RKO (cell line): Measurements from ENCODE around the gene DCAF12.
"Not testable (repeated sequence)": the region's sequence is repeated elsewhere in the genome, so short reads cannot be mapped to it uniquely, and the experiment has no call there.

Experiments used
- DNase-seq: peaks from one replicate; pipeline ENCODE4 v3.0.0-alpha.2; 2016; ENCODE audit warnings: low spot score

Gene DCAF12

GRCh38 chr9:34126207-34127034 lies at the start of gene DCAF12:
Gene DCAF12 (minus strand): TSS chr9:34126698. CDS start chr9:34126431, 267 bp downstream.
- peak; percentile 92 for DNase-seq

DNA sequence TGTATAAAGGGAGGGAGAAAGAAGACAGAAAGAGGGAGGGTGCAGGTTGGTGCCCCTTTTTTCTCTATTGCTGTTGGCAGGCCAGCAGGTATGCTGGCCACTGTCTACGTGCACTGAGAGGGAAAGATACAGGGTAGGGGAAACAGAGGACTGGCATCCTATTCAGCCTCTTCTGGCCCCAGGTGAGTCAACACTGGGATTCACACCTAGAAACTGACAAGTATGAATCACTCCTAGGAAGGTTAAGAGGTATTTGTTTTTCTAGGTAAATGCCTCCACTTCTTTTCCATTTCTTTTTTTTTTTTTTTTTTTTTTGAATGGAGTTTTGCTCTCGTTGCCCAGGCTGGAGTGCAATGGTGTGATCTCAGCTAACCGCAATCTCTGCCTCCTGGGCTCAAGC lies 49.6 kb upstream of the DCAF12 start:
- DNase-seq: no peak

DNA sequence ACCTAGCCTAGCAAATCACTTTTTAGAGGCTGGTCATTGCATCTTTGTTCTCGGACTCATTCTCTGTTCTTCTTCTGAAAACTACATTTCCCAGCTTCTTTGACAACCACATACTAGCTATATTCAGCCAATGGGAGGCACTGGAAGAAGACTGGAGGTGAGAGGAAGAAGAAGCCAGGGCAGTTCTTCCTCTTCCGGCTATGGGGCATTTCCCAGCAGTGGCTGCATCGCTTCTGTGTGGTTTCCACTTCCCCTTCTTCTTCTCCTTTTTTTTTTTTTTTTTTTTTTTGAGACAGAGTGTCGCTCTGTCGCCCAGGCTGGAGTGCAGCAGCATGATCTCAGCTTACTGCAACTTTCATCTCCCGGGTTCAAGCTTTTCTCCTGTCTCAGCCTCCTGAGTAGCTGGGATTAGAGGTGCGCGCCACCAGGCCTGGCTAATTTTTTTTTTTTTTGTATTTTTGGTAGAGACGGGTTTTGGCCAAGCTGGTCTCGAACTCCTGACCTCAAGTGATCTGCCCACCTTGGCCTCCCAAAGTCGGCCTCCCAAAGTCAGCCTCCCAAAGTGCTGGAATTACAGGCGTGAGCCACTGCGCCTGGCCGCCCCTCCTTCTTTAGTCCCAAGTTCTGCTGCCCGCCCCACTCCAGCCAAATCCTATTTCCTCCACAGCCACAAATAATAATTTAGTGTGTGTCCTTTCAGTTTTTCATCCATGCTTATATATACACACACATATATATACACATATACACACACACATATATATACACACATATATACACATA lies 45.4 kb upstream of the DCAF12 start:
- DNase-seq: no peak

DNA sequence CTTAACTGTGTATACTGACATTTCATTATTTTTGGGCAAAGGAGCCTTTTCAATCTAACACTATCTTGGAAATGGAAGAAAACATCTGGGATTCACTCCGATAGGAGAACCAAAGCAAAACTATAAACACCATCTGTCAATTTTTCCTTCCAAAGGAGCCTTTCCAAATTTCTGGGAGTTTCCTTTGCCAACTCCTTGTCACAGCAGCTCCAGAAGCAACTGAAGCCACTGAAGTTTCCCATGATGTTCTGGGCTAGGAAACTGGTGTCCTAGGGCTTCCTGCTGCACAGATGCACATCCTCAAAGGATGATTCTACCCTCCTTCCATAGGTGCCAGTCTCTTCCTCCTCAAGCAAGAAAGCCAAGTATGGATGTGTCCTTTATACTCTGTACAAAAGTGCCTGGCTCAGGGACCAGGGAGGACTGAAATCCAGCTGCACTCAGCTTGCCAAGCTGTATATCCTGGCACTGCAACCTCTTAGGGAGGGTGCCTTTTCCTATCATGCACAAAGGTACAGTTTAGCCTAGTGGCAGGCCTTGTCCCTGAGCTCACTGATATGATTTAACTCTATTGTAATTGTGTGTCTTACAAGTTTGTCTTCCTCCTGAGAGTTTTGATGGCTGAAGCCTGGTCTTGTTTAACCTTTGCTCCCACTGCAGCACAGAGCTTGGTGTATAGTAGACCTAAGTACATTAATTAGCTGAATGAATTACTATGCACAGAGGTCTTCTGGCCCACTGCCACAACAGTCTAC lies 43.9 kb upstream of the DCAF12 start:
- DNase-seq: no peak

DNA sequence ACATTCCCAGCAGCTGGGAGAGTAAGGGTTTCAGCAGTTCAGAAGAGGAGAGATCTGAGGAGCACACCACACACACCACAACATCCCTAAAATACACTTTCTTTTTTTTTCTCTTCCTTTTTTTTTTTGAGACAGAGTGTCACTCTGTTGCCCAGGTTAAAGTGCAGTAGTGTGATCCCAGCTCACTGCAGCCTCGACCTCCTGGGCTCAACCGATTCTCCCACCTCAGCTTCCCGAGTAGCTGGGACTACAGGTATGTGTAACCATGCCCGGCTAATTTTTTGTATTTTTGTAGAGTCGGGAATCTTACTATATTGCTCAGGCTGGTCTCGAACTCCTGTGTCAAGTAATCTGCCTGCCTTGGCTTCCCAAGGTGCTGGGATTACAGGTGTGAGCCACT lies 42.6 kb upstream of the DCAF12 start:
- no peak for DNase-seq

DNA sequence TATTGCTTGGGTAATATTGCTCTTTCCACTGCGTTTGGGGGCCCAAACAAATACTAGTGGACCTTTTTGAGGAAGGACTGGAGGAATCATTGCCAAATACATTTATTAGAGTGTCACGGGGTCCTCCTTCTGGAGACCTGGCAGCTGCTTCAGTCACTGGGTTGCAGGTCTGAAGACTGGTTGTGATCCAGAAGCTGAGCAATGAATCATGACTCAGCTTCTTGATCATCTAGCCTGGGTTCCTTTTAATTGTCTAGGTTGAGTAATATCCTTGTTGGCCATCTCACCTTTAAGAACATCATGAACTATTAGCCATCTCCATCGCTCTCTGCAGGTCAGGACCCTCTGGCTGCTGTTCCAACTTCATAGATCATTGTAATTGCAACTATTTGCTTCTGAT lies 36.9 kb upstream of the DCAF12 start:
- peak; percentile 35 for DNase-seq

DNA sequence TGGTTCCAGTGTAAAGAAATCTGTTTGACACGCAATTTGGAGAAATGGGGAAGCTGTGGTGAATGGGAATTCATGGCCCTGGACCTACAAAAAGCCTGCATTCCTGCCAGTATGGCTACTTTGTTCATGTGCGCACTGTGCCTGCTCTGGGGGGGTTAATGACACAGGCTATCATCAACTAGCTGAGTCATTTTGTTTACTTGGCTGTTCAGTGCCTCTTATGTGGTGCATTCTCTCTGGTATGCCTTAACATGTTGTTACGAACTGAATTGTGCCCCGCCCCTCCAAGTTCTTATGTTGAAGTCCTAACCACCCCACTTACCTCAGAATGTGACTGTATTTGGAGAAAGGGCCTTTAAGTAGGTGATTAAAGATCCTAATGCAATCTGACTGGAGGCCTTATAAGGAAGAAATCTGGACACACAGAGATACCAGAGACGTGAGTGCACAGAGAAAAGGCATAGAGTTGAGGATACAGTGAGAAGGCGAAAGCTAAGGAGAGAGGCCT lies 31.9 kb upstream of the DCAF12 start:
- no peak for DNase-seq

DNA sequence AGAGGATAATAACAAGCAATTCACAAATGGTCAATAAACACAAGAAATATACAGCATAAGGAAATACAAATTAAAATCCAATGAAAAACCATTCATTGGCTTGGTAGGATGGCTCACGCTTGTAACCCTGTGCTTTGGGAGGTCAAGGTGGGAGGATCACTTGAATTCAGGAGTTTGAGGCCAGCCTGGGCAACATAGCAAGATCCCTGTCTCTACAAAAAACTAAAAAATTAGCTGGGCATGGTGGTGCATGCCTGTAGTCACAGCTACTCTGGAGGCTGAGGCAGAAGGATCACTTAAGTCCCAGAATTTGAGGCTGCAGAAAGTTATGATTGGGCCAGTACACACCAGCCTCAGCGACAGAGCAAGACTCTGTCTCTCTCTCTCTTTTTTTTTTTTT lies 31.4 kb upstream of the DCAF12 start:
- no peak for DNase-seq

- no peak for DNase-seq
These were observed 30.8 kb upstream of the DCAF12 start for GRCh38 chr9:34157318-34157717.

DNA sequence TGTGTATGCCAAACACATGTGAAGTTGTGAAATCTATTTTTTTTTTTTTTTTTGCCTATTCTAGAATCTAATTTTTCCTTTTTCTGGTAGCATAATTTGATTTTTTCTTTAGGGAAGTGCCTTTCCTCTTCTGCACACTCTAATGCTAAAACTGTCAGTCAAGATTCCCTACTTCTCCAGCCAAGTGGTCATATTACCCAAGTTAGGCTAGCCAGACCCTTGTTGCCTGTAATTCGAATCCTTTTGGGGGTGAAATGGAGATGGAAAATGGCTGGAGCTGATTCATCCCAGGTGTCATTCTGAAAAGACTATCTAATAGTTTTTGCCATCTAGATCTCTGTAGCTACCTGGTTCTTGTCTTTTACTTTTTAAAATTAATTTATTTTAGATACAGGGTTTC lies 27.6 kb upstream of the DCAF12 start:
- no peak for DNase-seq

DNA sequence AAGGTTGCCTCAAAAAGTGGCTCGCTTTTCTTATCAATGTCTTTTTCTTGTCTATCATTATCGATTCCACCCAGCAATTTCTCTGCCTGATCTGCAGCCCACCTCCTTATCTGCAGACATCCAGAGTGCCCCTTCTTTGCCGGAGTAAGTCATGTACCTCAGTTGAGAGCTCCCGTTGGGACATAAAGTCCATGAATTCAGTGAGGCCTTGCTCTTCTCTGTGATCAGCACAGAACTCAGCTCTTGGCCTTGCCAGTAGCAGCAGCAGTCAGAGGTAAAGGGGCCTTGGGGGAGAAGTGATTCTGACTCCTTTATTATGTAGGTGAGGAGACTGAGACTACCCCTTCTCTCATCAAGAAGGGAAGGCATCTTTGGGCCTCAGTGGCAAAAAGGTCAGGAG lies 24.9 kb upstream of the DCAF12 start:
- no peak for DNase-seq

- DNase-seq: peak; percentile 28
These were observed 18.7 kb upstream of the DCAF12 start for GRCh38 chr9:34145165-34145564.

DNA sequence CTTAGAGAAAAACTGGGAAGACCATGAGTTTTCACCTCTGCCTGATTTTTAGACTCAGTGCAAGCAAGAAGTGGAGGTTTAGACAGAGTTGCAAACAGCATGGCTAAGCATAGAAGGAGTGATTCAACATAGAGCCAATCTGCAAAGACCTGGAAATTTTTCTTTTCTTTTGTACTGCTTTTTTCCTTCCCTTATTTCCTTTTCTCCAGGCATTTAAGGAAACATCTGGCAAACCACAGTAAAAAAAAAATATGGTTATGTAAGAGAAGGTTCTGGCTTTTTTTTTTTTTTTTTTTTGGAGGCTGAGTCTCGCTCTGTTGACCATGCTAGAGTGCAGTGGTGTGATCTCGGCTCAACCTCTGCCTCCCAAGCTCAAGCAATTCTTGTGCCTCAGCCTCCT lies 16.6 kb upstream of the DCAF12 start:
- no peak for DNase-seq

- DNase-seq: no peak
These were observed 14.4 kb upstream of the DCAF12 start for GRCh38 chr9:34140853-34141252.

DNA sequence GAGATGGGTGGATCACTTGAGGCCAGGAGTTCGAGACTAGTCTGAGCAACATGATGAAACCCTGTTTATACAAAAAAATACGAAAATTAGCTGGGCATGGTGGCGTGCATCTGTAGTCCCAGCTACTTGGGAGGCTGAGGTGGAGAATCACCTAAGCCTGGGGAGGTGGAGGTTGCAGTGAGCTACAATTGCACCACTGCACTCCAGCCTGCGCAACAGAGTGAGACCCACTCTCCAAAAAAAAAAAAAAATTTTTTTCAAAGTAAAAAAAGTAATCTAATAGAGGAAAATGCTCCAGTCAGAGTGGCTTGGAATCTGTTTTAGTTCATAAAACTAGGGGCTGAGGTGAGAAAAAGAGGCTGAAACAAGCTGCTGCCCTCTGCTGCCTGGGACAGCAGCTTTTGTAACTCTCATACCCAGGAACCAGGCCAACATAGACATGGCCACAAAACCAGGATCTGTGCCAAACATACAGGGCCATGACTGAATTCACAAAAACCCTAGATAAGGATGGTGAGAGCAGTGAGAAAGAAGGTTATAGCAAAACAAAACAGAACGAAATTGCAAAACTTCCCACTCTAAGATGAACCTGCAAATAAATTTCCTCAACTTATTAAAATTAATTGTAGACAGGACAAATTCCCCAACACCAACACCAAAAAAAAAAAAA lies 13.1 kb upstream of the DCAF12 start:
- peak; percentile 61 for DNase-seq

DNA sequence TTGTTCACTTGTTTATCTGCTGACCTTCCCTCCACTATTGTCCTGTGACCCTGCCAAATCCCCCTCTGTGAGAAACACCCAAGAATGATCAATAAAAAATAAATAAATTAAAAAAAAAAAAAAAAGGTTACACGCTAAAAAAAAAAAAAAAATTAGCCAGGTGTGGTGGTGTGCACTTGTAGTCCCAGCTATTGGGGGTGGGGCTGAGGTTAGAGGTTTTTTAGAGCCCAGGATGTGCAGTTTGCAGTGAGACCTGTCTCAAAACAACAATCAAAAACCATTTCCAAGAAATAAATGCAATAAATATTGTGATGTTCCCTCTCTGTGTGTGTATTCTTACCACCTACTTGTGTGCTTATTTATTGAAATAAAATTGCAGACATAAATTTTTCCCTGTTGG lies 12.1 kb upstream of the DCAF12 start:
- not testable (repeated sequence) for DNase-seq

DNA sequence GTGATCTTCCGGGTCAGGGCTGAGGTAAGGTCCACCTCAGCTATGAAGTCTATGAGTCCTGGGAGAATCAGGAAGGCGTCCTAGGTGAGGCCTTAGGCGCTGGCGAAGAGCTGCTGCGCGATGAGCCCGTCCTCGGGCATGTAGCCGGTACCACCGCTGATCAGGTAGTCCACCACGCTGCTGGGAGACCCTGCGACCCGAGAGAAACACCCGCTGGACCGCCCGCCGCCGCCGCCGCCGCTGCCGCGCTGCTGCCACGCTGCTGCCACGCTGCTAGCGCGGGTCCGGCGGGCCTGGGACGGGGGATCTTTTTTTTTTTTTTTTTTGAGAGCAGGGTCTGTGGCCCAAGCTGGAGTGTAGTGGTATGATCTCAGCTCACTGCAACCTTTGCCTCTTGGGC lies 8.0 kb upstream of the DCAF12 start:
- DNase-seq: no peak

- DNase-seq: no peak
These were observed 7.0 kb upstream of the DCAF12 start for GRCh38 chr9:34133436-34133949.

DNA sequence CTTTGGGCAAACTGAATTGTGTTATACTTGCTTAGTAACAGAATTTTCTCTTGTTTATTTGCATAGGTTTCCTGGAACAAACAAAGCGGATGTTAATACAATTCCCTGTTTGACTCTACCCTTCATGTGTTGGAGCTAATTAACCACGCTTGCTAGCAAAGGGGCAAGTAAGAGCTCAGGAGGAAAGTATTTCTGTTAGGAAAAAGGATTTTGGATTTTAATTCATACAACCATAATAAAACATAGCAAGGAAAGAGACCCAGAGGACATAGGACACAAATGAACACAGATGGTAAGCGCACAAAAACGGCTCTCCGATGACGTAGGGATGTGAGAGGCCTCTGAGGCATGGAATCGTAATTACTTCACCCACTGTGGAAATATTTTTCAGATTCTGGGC lies 5.1 kb upstream of the DCAF12 start:
- no peak for DNase-seq

GRCh38 chr9:34127035-34127948 lies 794 bp upstream of the DCAF12 start:
- no peak for DNase-seq
